Neuronal stem cell (in vitro differentiated cells): ENCODE data around the gene WDR33.

Experiments
- DNase-seq: peaks from one replicate; pipeline ENCODE4 v3.0.0-alpha.2; 2013; ENCODE audit warnings: low spot score
- H2AFZ ChIP-seq: one replicate; pipeline ENCODE4 v1.6.1; 2013; ENCODE audit warnings: mild to moderate bottlenecking, low read length, inconsistent platforms
- H2AK5ac ChIP-seq: 2 replicates; pipeline ENCODE4 v1.6.1; 2013; ENCODE audit warnings: low read depth, mild to moderate bottlenecking, inconsistent platforms, low read length, moderate library complexity, mixed read lengths
- H2BK120ac ChIP-seq: 2 replicates; pipeline ENCODE4 v1.6.1; 2013; ENCODE audit warnings: low read depth, mild to moderate bottlenecking, inconsistent platforms, low read length, moderate library complexity, mixed read lengths
- H2BK12ac ChIP-seq: one replicate; pipeline ENCODE4 v1.6.1; 2013; ENCODE audit warnings: low read length, inconsistent platforms
- H2BK15ac ChIP-seq: 2 replicates; pipeline ENCODE4 v1.6.1; 2013; ENCODE audit warnings: mild to moderate bottlenecking, low read length, inconsistent platforms, mixed read lengths
- H2BK5ac ChIP-seq: one replicate; pipeline ENCODE4 v1.6.1; 2013; ENCODE audit warnings: inconsistent platforms, mild to moderate bottlenecking, low read length, moderate library complexity
- H3K14ac ChIP-seq: one replicate; pipeline ENCODE4 v1.6.1; 2013; ENCODE audit warnings: low read length, inconsistent platforms
- H3K18ac ChIP-seq: 2 replicates; pipeline ENCODE4 v1.6.1; 2013; ENCODE audit warnings: low read length, inconsistent platforms
- H3K23ac ChIP-seq: 2 replicates; pipeline ENCODE4 v1.6.1; 2013; ENCODE audit warnings: low read depth, mild to moderate bottlenecking, mixed read lengths, low read length, inconsistent platforms; ENCODE audit not compliant: poor library complexity
- H3K27ac ChIP-seq: replicated peaks from 3 replicates; pipeline ENCODE4 v1.5.1; 2013; ENCODE audit warnings: low read length, inconsistent platforms
- H3K27me3 ChIP-seq, 3 experiments: 2 replicates each; pipeline ENCODE4 v1.6.1; 2013; ENCODE audit warnings: low read length in 3 of 3, mild to moderate bottlenecking in 2 of 3, inconsistent platforms in 1 of 3, low read depth in 1 of 3, mixed read lengths in 1 of 3, moderate library complexity in 1 of 3; ENCODE audit not compliant: control insufficient read depth in 3 of 3, insufficient read depth in 3 of 3
- H3K36me3 ChIP-seq, 2 donors: replicated peaks in 1 of 2; 2 replicates each; pipeline ENCODE4 v1.6.1; 2013; ENCODE audit warnings: low read length in 2 of 2; ENCODE audit not compliant: control insufficient read depth in 2 of 2, insufficient read depth in 2 of 2
- H3K4ac ChIP-seq: 2 replicates; pipeline ENCODE4 v1.6.1; 2013; ENCODE audit warnings: inconsistent platforms, mild to moderate bottlenecking, low read length, moderate library complexity
- H3K4me1 ChIP-seq, 2 donors: 1 replicate in 1 of 2; 2 replicates in 1 of 2; pipeline ENCODE4 v1.6.1; 2013; ENCODE audit warnings: low read length in 2 of 2, low read depth in 1 of 2; ENCODE audit not compliant: control insufficient read depth in 2 of 2, insufficient read depth in 1 of 2
- H3K4me2 ChIP-seq: one replicate; pipeline ENCODE4 v1.6.1; 2013; ENCODE audit warnings: mild to moderate bottlenecking, low read length, inconsistent platforms; ENCODE audit not compliant: insufficient read depth, poor library complexity, severe bottlenecking
- H3K4me3 ChIP-seq, 2 donors: 2 replicates each; pipeline ENCODE4 v1.5.1; 2013; ENCODE audit warnings: low read length in 2 of 2, mild to moderate bottlenecking in 2 of 2, inconsistent platforms in 1 of 2, moderate library complexity in 1 of 2
- H3K79me1 ChIP-seq: one replicate; pipeline ENCODE4 v1.6.1; 2013; ENCODE audit warnings: low read depth, mild to moderate bottlenecking, inconsistent platforms, low read length, moderate library complexity
- H3K9ac ChIP-seq: one replicate; pipeline ENCODE4 v1.6.1; 2013; ENCODE audit warnings: mild to moderate bottlenecking, low read depth, low read length, inconsistent platforms; ENCODE audit not compliant: poor library complexity
- H3K9me3 ChIP-seq, 2 donors: replicated peaks in 1 of 2; 2 replicates each; pipeline versions ENCODE3 to v1.6.1; 2013; ENCODE audit warnings: low read length in 2 of 2, mild to moderate bottlenecking in 2 of 2, inconsistent platforms in 1 of 2, low read depth in 1 of 2, mixed read lengths in 1 of 2, moderate library complexity in 1 of 2; ENCODE audit not compliant: control insufficient read depth in 2 of 2, insufficient read depth in 1 of 2
- H4K8ac ChIP-seq: one replicate; pipeline ENCODE4 v1.6.1; 2013; ENCODE audit warnings: low read depth, mild to moderate bottlenecking, inconsistent platforms, low read length, moderate library complexity
- H4K91ac ChIP-seq: one replicate; pipeline ENCODE4 v1.6.1; 2013; ENCODE audit warnings: low read length, low read depth, mild to moderate bottlenecking, inconsistent platforms; ENCODE audit not compliant: poor library complexity
- WGBS, 2 donors: extraction: QIAGEN DNeasy Blood & Tissue Kit; methylation state at CpG; one replicate each; pipeline ENCODE4 v1.1.7; 2013; ENCODE audit warnings: missing lambda C conversion rate in 2 of 2, mixed read lengths in 1 of 2; ENCODE audit not compliant: insufficient read length in 2 of 2, insufficient replicate concordance in 1 of 2; ENCODE audit errors: extremely low coverage in 2 of 2; 5-methylcytosine and 5-hydroxymethylcytosine counted together

WDR33 gene

GRCh38 chr2:127685410-127686080, 125.4 kb downstream of the WDR33 start:
- no peak overlapping the region for H2BK12ac ChIP-seq
- H3K9ac ChIP-seq: no peak overlapping the region
- H2BK120ac ChIP-seq: no peak overlapping the region
- H3K4ac ChIP-seq: no peak overlapping the region
- no peak overlapping the region for H2AK5ac ChIP-seq
- H3K4me2 ChIP-seq: no peak overlapping the region
- H3K27me3 ChIP-seq: peaks cover 0 to 23% (median 0%) of the 10 kb centered on the region in 3 experiments
- no peak overlapping the region for H4K91ac ChIP-seq
- H3K4me3 ChIP-seq: no peak overlapping the region
- H3K9me3 ChIP-seq: peaks cover 4 to 6% of the 10 kb centered on the region in 2 donors
- H3K23ac ChIP-seq: no peak overlapping the region
- no peak overlapping the region for H2BK5ac ChIP-seq
- no peak overlapping the region for H3K27ac ChIP-seq
- H3K4me1 ChIP-seq: peaks cover 3 to 10% of the 10 kb centered on the region in 2 donors
- no peak overlapping the region for H2AFZ ChIP-seq
- no peak overlapping the region for H2BK15ac ChIP-seq
- H3K79me1 ChIP-seq: no peaks in the 10 kb centered on the region
- H3K18ac ChIP-seq: no peak overlapping the region
- WGBS, 2 donors: no CpG with 5 or more reads among the region's 8 CpGs
- no peak for DNase-seq
- no peaks in the 10 kb centered on the region for H3K36me3 ChIP-seq
- no peak overlapping the region for H3K14ac ChIP-seq
- no peak overlapping the region for H4K8ac ChIP-seq

- H3K14ac ChIP-seq: peak overlapping the region; percentile 87
- no peak overlapping the region for H2BK120ac ChIP-seq
- no peak overlapping the region for H3K4me2 ChIP-seq
- H4K91ac ChIP-seq: no peak overlapping the region
- peak overlapping the region; percentile 82 for H2AK5ac ChIP-seq
- peak overlapping the region; percentile 23 for H4K8ac ChIP-seq
- no peaks in the 10 kb centered on the region for H3K79me1 ChIP-seq
- H3K9ac ChIP-seq: peak overlapping the region; percentile 68
- H3K4me3 ChIP-seq: peak overlapping the region in 1 of 2 donors; percentile 67
- H3K27ac ChIP-seq: no peak overlapping the region
- no peak overlapping the region for H3K23ac ChIP-seq
- no peaks in the 10 kb centered on the region for H3K36me3 ChIP-seq
- no peak overlapping the region for H2BK15ac ChIP-seq
- H2BK12ac ChIP-seq: peak overlapping the region; percentile 88
- H3K9me3 ChIP-seq: peaks cover 0 to under 1% of the 10 kb centered on the region in 2 donors
- H3K18ac ChIP-seq: peak overlapping the region; percentile 84
- no CpG with 5 or more reads among the region's 15 CpGs for WGBS, 2 donors
- no peak for DNase-seq
- peaks cover 0 to 40% (median 0%) of the 10 kb centered on the region in 3 experiments for H3K27me3 ChIP-seq
- H3K4ac ChIP-seq: peak overlapping the region; percentile 43
- H2AFZ ChIP-seq: peak overlapping the region; percentile 56
- H3K4me1 ChIP-seq: peaks cover 3 to 10% of the 10 kb centered on the region in 2 donors
- no peak overlapping the region for H2BK5ac ChIP-seq
Observed at GRCh38 chr2:127683757-127684156, 127.2 kb downstream of the WDR33 start.

- H3K27me3 ChIP-seq: peaks cover 0 to 47% (median 0%) of the 10 kb centered on the region in 3 experiments
- no peak overlapping the region for H3K23ac ChIP-seq
- H2BK12ac ChIP-seq: no peak overlapping the region
- H3K36me3 ChIP-seq: no peaks in the 10 kb centered on the region
- no peak overlapping the region for H2AFZ ChIP-seq
- H3K4me2 ChIP-seq: no peak overlapping the region
- H3K4me1 ChIP-seq: peaks cover 3 to 10% of the 10 kb centered on the region in 2 donors
- DNase-seq: no peak
- H3K9me3 ChIP-seq: no peaks in the 10 kb centered on the region
- H2BK120ac ChIP-seq: no peak overlapping the region
- H4K8ac ChIP-seq: no peak overlapping the region
- no peak overlapping the region for H3K27ac ChIP-seq
- H4K91ac ChIP-seq: no peak overlapping the region
- no peak overlapping the region for H2BK15ac ChIP-seq
- H3K18ac ChIP-seq: no peak overlapping the region
- H3K79me1 ChIP-seq: no peaks in the 10 kb centered on the region
- H2AK5ac ChIP-seq: no peak overlapping the region
- no peak overlapping the region for H3K4ac ChIP-seq
- no peak overlapping the region for H3K9ac ChIP-seq
- H3K14ac ChIP-seq: no peak overlapping the region
- no peak overlapping the region for H2BK5ac ChIP-seq
- no peak overlapping the region for H3K4me3 ChIP-seq
Observed at GRCh38 chr2:127683056-127683455, 127.9 kb downstream of the WDR33 start.

GRCh38 chr2:127681976-127682857, 128.8 kb downstream of the WDR33 start:
- H2BK5ac ChIP-seq: no peak overlapping the region
- DNase-seq: no peak
- no peak overlapping the region for H2BK120ac ChIP-seq
- H3K27me3 ChIP-seq: peaks cover 0 to 56% (median 2%) of the 10 kb centered on the region in 3 experiments
- no peak overlapping the region for H2BK12ac ChIP-seq
- no peak overlapping the region for H4K91ac ChIP-seq
- H3K4ac ChIP-seq: no peak overlapping the region
- H3K4me2 ChIP-seq: no peak overlapping the region
- H3K9ac ChIP-seq: no peak overlapping the region
- H3K79me1 ChIP-seq: no peaks in the 10 kb centered on the region
- H3K4me1 ChIP-seq: peaks cover 3 to 10% of the 10 kb centered on the region in 2 donors
- no peak overlapping the region for H2BK15ac ChIP-seq
- H3K36me3 ChIP-seq: no peaks in the 10 kb centered on the region
- H3K18ac ChIP-seq: no peak overlapping the region
- H4K8ac ChIP-seq: no peak overlapping the region
- no CpG with 5 or more reads among the region's 6 CpGs for WGBS, 2 donors
- H3K23ac ChIP-seq: no peak overlapping the region
- no peak overlapping the region for H3K4me3 ChIP-seq
- H2AK5ac ChIP-seq: no peak overlapping the region
- H3K27ac ChIP-seq: no peak overlapping the region
- H2AFZ ChIP-seq: no peak overlapping the region
- H3K14ac ChIP-seq: no peak overlapping the region
- H3K9me3 ChIP-seq: no peaks in the 10 kb centered on the region
